Right lobe of liver (tissue), 6 donors: Measurements from ENCODE around the gene FILIP1L. TPM values are rescaled to one million over a fixed set of nuclear protein-coding genes. Genes with fewer than 3 reads are reported as not detected.

Experiments used
- ATAC-seq, 4 donors: fragments of 200-7000 bp; cut with Tn5 transposase; one replicate each; pipeline ENCODE4 v1.9.1; 2020; ENCODE audit warnings: mild to moderate bottlenecking in 4 of 4, moderate library complexity in 4 of 4
- DNase-seq, 3 donors: peaks; one replicate each; pipeline ENCODE4 v3.0.0-alpha.2; 2020
- H3K27ac ChIP-seq, 3 donors: fragments of 200-600 bp; one replicate each; pipeline ENCODE4 v1.8.0; 2022
- H3K27me3 ChIP-seq, 2 donors: fragments of 200-600 bp; one replicate each; pipeline ENCODE4 v1.8.0; 2022
- H3K36me3 ChIP-seq, 4 donors: fragments of 200-600 bp; sonication (generic) in 1 of 4; one replicate each; pipeline versions ENCODE4 v1.5.1 to v1.8.0; 2017 to 2022; ENCODE audit warnings: control low read depth in 1 of 4
- H3K4me1 ChIP-seq, 4 donors: fragments of 200-600 bp; sonication (generic) in 1 of 4; one replicate each; pipeline versions ENCODE4 v1.5.1 to v1.8.0; 2017 to 2022; ENCODE audit warnings: control low read depth in 1 of 4
- H3K4me3 ChIP-seq, 3 donors: fragments of 200-600 bp; one replicate each; pipeline ENCODE4 v1.8.0; 2022
- H3K9me3 ChIP-seq, 4 donors: fragments of 200-600 bp; sonication (generic) in 1 of 4; one replicate each; pipeline versions ENCODE4 v1.5.1 to v1.8.0; 2017 to 2022; ENCODE audit warnings: control low read depth in 1 of 4
- CTCF ChIP-seq, 4 donors: fragments of 200-600 bp in 3 of 4; fragments of 450-650 bp in 1 of 4; IDR thresholded peaks; one replicate each; pipeline versions ENCODE4 v1.5.1 to v1.8.0; 2016 to 2022; ENCODE audit warnings: antibody characterized with exemption in 4 of 4, mild to moderate bottlenecking in 2 of 4
- POLR2A ChIP-seq: fragments of 450-650 bp; IDR thresholded peaks from one replicate; pipeline ENCODE4 v1.6.1; 2017; ENCODE audit warnings: antibody characterized with exemption, mild to moderate bottlenecking
- WGBS: methylation state at CpG from one replicate; pipeline ENCODE4 v1.1.6; 2018; ENCODE audit warnings: low coverage, low lambda C conversion rate; ENCODE audit not compliant: insufficient coverage; ENCODE audit errors: missing lambda C conversion rate; 5-methylcytosine and 5-hydroxymethylcytosine counted together
- intact Hi-C, 2 donors: fragments of 100-400 bp; cut with DNase I; formaldehyde crosslinking; loops; one replicate each; pipeline versions ENCODE4 v1.11.2 to v1.14.1; 2022
- total RNA-seq, 6 experiments: library from RNA; depleted of rRNA in 2 of 6; stranded (reverse); fragments of >200 nt in 2 of 6; fragmentation: NEBNext Ultra II Directional in 3 of 6; extraction: Animal tissue kit (Norgen Biotek cat#: 25700) in 3 of 6; gene quantifications; one replicate each; pipeline versions ENCODE4 v1.1.0 to v1.2.4, GENCODE V29; 2016 to 2023
- donor health status: DM: no; HTN: yes; CAD: no.
- donor health status: DM: no; HTN: no; CAD: no.
- donor health status: DM: no; HTN: no; CAD: no.
- donor health status: DM: no; HTN: yes; CAD: no.
- donor health status: DM: no; HTN: yes; CAD: no.

The FILIP1L gene
- total RNA-seq, 6 experiments from 2014 or later, result 0.97 to 10.8 (median 3.6) TPM

GRCh38 chr3:100107221-100107814, 7.0 kb downstream of the FILIP1L start:
- peaks cover 0 to 43% (median 10%) of the 10 kb centered on the region in 4 donors for H3K4me1 ChIP-seq
- no peak for ATAC-seq
- WGBS, result 52% methylated on average over 4 of the region's 4 CpGs

GRCh38 chr3:100106531-100107141, 7.7 kb downstream of the FILIP1L start:
- ATAC-seq (no peak), DNase-seq (no peak)
- no peaks in the 10 kb centered on the region for H3K9me3 ChIP-seq
- intact Hi-C loops, result no loop called here
- no peak overlapping the region for H3K27ac ChIP-seq
- no peak for TF ChIP-seq CTCF (IDR thresholded peaks at IDR 0.05)
- no peak for TF ChIP-seq POLR2A
- H3K27me3 ChIP-seq, result no peaks in the 10 kb centered on the region
- peaks cover 0 to 43% (median 10%) of the 10 kb centered on the region in 4 donors for H3K4me1 ChIP-seq
- no peak overlapping the region for H3K4me3 ChIP-seq
- no peaks in the 10 kb centered on the region for H3K36me3 ChIP-seq

More at GRCh38 chr3:100107221-100107814, 7.0 kb downstream of the FILIP1L start:
- Histone ChIP-seq H3K9me3 (no peaks in the 10 kb centered on the region), H3K27me3 (no peaks in the 10 kb centered on the region), H3K27ac (no peak overlapping the region), H3K36me3 (no peaks in the 10 kb centered on the region), H3K4me3 (no peak overlapping the region)
- TF ChIP-seq POLR2A, result no peak
- DNase-seq, result no peak
- intact Hi-C loops, result no loop called here

GRCh38 chr3:100106094-100106493, 8.2 kb downstream of the FILIP1L start:
- TF ChIP-seq CTCF (IDR thresholded peaks at IDR 0.05) (no peak), POLR2A (no peak)
- no peaks in the 10 kb centered on the region for H3K9me3 ChIP-seq
- H3K27ac ChIP-seq, result no peak overlapping the region
- ATAC-seq (no peak), DNase-seq (no peak)
- peaks cover 0 to 43% (median 10%) of the 10 kb centered on the region in 4 donors for H3K4me1 ChIP-seq
- intact Hi-C loops, result no loop called here
- no peak overlapping the region for H3K4me3 ChIP-seq
- H3K36me3 ChIP-seq, result no peaks in the 10 kb centered on the region
- no peaks in the 10 kb centered on the region for H3K27me3 ChIP-seq

GRCh38 chr3:100105501-100105900, 8.8 kb downstream of the FILIP1L start:
- intact Hi-C loops, result no loop called here
- Histone ChIP-seq H3K9me3 (no peaks in the 10 kb centered on the region), H3K27me3 (no peaks in the 10 kb centered on the region), H3K4me3 (no peak overlapping the region), H3K36me3 (no peaks in the 10 kb centered on the region), H3K27ac (no peak overlapping the region), H3K4me1 (peaks cover 0 to 43% (median 10%) of the 10 kb centered on the region in 4 donors)
- ATAC-seq, result no peak
- TF ChIP-seq POLR2A (no peak), CTCF (IDR thresholded peaks at IDR 0.05) (no peak)
- DNase-seq, result no peak
- 38% methylated on average over 1 of the region's 1 CpG for WGBS

GRCh38 chr3:100104817-100105413, 9.4 kb downstream of the FILIP1L start:
- H3K36me3 ChIP-seq, result no peaks in the 10 kb centered on the region
- ATAC-seq, result no peak
- H3K4me3 ChIP-seq, result no peak overlapping the region
- peaks cover 0 to 43% (median 10%) of the 10 kb centered on the region in 4 donors for H3K4me1 ChIP-seq
- no peak for TF ChIP-seq POLR2A
- no peak for TF ChIP-seq CTCF (IDR thresholded peaks at IDR 0.05)
- no peaks in the 10 kb centered on the region for H3K9me3 ChIP-seq
- intact Hi-C loops, result no loop called here
- H3K27ac ChIP-seq, result peak overlapping the region in 2 of 3 donors; percentile 72 to 80
- no peak for DNase-seq
- no peaks in the 10 kb centered on the region for H3K27me3 ChIP-seq
